Measurements from ENCODE around the gene TBC1D1.

The TBC1D1 gene

GRCh38 chr4:38128478-38129459, 237.9 kb downstream of the TBC1D1 start:
- no peak for DNase-seq (ENCODE audit: low read depth in 2 of 2)

- no peak for DNase-seq (ENCODE audit: low read depth in 2 of 2)
These were observed 238.8 kb downstream of the TBC1D1 start for GRCh38 chr4:38129460-38130227.

GRCh38 chr4:38130884-38131283, 240.0 kb downstream of the TBC1D1 start:
- DNase-seq (ENCODE audit: low read depth in 2 of 2) = no peak

GRCh38 chr4:38131371-38132091, 240.6 kb downstream of the TBC1D1 start:
- DNase-seq (ENCODE audit: low read depth in 2 of 2) = no peak

- peak; percentile 91 to 92 for DNase-seq (ENCODE audit: low read depth in 2 of 2)
These were observed 241.3 kb downstream of the TBC1D1 start for GRCh38 chr4:38132107-38132673.

- no peak for DNase-seq (ENCODE audit: low read depth in 2 of 2)
These were observed 242.2 kb downstream of the TBC1D1 start for GRCh38 chr4:38132843-38133662.

GRCh38 chr4:38133711-38134480, 243.0 kb downstream of the TBC1D1 start:
- DNase-seq (ENCODE audit: low read depth in 2 of 2) = no peak

GRCh38 chr4:38135201-38135600, 244.3 kb downstream of the TBC1D1 start:
- no peak for DNase-seq (ENCODE audit: low read depth in 2 of 2)

GRCh38 chr4:38136604-38137003, 245.7 kb downstream of the TBC1D1 start:
- no peak for DNase-seq (ENCODE audit: low read depth in 2 of 2)

GRCh38 chr4:38137080-38137479, 246.2 kb downstream of the TBC1D1 start:
- no peak for DNase-seq (ENCODE audit: low read depth in 2 of 2)

GRCh38 chr4:38138363-38138762, 247.5 kb downstream of the TBC1D1 start:
- no peak for DNase-seq (ENCODE audit: low read depth in 2 of 2)

- no peak for DNase-seq (ENCODE audit: low read depth in 2 of 2)
These were observed 248.3 kb downstream of the TBC1D1 start for GRCh38 chr4:38139187-38139586.

GRCh38 chr4:38140643-38141203, 249.8 kb downstream of the TBC1D1 start:
- no peak for DNase-seq (ENCODE audit: low read depth in 2 of 2)

GRCh38 chr4:38141808-38142500, 251.1 kb downstream of the TBC1D1 start:
- no peak for DNase-seq (ENCODE audit: low read depth in 2 of 2)

GRCh38 chr4:38144031-38144430, 253.1 kb downstream of the TBC1D1 start:
- DNase-seq (ENCODE audit: low read depth in 2 of 2) = no peak

GRCh38 chr4:38145033-38145678, 254.3 kb downstream of the TBC1D1 start:
- no peak for DNase-seq (ENCODE audit: low read depth in 2 of 2)

- no peak for DNase-seq (ENCODE audit: low read depth in 2 of 2)
These were observed 254.9 kb downstream of the TBC1D1 start for GRCh38 chr4:38145741-38146140.

GRCh38 chr4:38146383-38146782, 255.5 kb downstream of the TBC1D1 start:
- no peak for DNase-seq (ENCODE audit: low read depth in 2 of 2)

Data from fibroblast of skin of left quadriceps (primary cell).